NCI-H2196 treated with DMSO at 0.1 percent for 48 hours (cell line): ENCODE data around the gene AURKB.
"Not testable (repeated sequence)": the region's sequence is repeated elsewhere in the genome, so short reads cannot be mapped to it uniquely, and the experiment has no call there.

ENCODE experiments used
- DNase-seq: peaks from one replicate; lab custom pipeline; 2025; ENCODE audit not compliant: unreplicated experiment; lab: John Stamatoyannopoulos, UW

Gene AURKB

DNA sequence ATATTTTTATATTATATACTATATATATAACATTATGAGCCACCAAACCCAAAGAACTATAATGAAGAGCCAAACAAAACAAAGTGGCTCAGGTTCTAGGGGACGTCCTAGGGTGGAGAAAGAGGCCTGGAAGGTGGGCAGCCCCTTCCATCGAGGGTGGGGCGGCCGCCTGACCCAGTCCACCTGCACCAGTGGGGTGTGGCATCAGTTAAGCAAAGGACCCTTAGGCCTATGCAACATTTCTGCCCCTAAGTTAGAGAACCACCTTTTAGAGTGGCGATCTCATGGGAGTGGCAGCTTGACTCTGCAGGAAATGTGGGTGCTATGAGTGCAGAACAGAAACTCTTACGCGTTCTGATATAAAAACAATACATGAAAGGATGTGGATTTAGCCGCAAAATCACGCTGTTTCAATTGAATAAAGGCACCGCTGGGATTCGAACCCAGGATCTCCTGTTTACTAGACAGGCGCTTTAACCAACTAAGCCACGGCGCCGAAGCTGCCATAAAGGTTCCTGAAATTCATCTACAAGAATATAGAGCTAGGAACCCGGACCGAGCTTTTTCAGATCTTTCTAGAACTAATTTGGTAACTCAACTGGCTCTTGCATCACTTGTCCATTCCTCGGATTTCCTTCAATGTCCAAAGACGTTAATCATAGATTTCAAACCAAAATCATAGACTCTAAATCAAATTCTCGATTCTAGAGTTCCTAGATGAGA, 15.6 kb upstream of the AURKB start:
- no peak for DNase-seq

GRCh38 chr17:8224891-8225812, 14.8 kb upstream of the AURKB start:
- DNase-seq = no peak

GRCh38 chr17:8223356-8224126, 13.2 kb upstream of the AURKB start:
- peak; percentile 12 for DNase-seq

- peak; percentile 56 for DNase-seq
Observed at GRCh38 chr17:8222630-8223355, 12.4 kb upstream of the AURKB start.

DNA sequence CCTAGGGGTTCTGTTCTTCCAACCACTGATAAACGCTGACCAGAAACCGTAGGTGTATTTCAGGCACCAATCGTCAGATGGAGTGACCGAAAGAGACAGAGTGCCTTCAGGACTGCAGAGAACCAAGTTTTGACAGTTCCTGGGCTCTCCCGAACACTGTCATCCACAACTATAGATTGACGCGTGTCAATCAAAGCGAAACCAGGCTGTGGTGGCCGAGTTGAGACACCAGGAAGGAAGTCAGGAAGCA, 11.9 kb upstream of the AURKB start:
- no peak for DNase-seq

DNA sequence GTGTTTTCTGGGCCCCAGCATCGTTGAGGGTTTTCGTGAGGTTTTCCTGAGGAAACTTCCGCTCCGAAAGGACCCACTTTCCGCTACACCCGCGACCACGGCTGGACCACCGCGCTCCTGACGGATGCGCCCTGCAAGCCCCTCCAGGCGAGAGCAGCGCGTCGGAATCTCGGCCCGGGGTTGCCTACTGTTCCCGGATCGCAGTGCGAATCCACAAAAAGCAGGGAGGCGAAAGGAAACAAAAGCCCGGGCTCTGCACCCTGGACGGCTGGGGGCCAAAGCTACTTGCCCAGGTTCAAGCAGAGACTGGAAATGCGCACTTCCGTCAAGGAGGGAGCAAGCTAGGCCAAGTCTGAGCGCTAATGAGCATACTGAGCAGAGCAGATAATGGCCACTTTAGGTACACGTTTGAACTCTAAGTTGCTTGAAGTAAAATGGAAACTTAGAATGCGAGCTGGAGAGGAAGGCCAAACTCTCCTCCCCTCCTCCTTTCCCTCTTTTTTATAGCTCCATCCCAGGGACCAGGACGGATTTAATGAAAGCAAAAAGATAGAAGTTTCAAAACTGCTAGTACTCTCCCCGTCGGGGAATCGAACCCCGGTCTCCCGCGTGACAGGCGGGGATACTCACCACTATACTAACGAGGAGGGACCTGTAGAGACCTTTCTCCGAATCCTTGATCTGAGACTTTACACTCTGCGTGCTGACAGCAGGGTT, 11.4 kb upstream of the AURKB start:
- peak; percentile 20 for DNase-seq

DNA sequence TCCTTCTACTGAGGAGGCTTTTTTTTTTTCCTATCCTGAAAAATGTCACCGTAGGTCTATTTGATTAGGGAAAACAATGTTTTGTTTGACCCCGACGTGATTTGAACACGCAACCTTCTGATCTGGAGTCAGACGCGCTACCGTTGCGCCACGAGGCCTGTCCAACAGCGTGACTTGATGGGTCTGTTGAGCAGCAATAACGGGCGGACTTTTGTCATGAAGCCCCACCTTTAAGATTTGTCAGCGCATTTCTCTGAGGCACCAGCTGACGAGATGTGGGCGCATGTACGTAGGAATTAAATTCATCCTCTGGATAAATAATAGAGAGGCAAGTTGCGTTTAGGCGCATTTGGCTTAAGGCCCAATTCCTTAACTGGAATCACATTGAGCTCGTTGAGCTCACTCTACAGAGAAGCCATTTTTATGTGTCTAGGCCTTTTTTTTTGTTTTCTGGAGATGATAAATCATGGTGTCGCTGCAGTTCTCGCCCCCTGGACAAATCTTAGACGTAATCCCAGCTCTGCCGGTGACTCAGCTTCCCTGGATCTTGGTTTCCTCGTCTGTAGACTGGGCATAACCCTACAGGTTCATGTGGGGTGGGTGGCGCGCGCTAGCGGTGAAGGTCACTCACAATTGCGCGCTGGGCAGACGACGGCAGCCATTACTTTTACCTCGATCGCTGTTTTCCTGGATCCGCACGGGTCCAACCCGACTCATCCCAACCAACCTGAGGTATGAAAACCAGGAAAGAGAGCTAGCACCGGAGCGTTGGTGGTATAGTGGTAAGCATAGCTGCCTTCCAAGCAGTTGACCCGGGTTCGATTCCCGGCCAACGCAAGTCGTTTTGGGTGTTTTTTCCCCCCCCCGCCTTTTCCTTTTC, 10.6 kb upstream of the AURKB start:
- peak; percentile 30 for DNase-seq

GRCh38 chr17:8214000-8214399, 3.6 kb upstream of the AURKB start:
- DNase-seq = not testable (repeated sequence)

GRCh38 chr17:8212312-8213180, 2.2 kb upstream of the AURKB start:
- DNase-seq = no peak

DNA sequence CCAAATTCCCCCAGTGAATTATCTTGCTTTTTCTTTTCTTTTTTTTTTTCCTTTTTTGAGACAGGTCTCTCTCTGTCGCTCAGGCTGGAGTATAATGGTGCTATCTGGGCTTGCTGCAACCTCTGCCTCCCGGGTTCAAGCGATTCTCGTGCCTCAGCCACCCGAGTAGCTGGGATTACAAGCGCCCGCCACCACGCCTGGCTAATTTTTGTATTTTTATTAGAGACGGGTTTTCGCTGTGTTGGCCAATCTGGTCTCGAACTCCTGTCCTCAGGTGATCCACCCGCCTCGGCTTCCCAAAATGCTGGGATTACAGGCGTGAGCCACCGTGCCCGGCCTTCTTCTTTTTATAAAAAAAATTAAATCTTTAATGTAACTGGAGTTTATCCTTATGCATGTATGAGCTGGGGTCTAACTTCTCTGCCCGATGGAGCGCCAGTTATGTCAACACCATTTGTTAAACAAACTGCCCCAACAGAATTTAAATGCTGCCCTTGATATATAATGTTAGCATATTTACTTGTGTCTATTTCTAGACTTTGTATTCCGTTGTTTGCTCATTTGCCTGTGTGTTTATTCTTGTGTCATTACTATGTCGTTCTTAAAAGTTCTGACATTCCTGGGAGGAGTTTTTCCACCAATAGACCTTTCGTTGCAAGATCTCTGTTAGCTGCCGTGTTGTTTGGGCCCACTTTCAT, 535 bp upstream of the AURKB start:
- no peak for DNase-seq

- DNase-seq = no peak
Observed at GRCh38 chr17:8206536-8206935, 3.8 kb downstream of the AURKB start.

- no peak for DNase-seq
Observed at GRCh38 chr17:8204761-8205555, 5.4 kb downstream of the AURKB start.

DNA sequence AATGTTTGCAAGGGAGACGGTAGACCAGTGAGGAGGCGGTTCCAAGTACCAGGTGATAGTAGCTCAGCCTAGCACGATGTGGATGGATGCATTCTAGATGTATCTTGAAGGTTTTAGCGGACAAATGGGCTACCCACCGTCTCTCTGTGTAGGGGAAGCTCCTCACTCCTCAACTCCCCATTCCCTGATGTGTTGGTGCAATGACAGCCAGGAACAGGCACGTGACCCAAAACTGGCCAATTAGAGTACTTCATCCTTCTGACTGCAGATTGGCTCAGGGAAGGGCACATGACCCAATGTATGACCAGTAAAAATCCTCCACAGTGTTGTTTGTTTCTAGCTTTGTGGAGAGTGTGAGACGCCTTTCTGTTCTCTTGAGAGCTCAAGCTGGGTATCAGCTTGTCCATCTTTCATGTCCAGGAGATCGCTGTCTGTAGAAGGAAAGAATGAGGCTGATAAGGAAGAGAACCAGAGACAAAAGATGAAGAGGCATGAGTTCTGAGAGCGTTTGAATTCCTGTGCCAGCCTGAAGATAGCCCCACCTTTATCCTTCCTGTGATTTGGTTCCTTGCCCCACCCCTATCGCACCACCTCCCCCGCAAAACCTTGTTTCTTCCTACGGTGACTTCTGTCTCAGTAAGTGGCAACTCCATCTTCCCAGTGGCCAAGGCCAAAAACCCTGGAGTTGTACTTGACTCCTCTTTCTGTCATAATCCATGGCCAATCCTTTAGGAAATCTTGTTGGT, 18.1 kb downstream of the AURKB start:
- DNase-seq = peak; percentile 67

DNA sequence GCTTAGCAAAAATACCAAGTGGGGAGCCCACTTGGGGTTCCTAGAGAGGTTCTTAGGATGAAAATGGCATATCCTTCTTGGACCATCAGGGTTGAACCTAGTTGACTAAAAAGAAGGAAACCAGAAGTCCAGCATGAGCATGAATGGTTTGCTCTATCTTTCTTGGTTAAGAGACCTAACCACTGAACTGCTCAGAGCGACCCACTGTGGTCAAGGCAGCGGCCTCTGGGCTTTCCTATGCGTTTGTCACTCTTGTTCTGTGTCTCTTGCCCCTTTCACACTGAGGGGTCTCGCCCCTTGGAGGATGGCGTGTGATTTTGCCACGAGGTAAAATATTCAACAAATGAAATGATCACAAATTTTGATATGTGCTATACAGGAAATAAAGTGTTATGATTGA, 19.9 kb downstream of the AURKB start:
- no peak for DNase-seq

- DNase-seq = peak; percentile 77
Observed at GRCh38 chr17:8189711-8190477, 20.5 kb downstream of the AURKB start, which contains the start of gene BORCS6. BORCS6 (minus strand) TSS chr17:8190180; CDS start chr17:8190140, 40 bp downstream.
